ENCODE data around the gene TRIM31. TPM values are rescaled to one million over a fixed set of nuclear protein-coding genes. Genes with fewer than 3 reads are reported as not detected.

TRIM31 gene
- not detected in 2 replicates for total RNA-seq
- long read RNA-seq = 0 reads

- no peak for TF ChIP-seq CTCF (IDR thresholded peaks at IDR 0.05; ENCODE audit: unreplicated experiment)
- Mint-ChIP-seq H3K4me3 (ENCODE audit: low read depth) (no peak within 1 kb of the TSS), H3K27me3 (peaks cover 65% of the 10 kb centered on the region), H3K27ac (no peak within 1 kb of the TSS), H3K36me3 (ENCODE audit: insufficient read depth) (no peaks in the 10 kb centered on the region), H3K4me1 (ENCODE audit: low read depth) (no peaks in the 10 kb centered on the region), H3K9me3 (ENCODE audit: low read depth) (no peaks in the 10 kb centered on the region)
- no peak for DNase-seq (ENCODE audit: low spot score, unreplicated experiment)
Observed at GRCh38 chr6:30113003-30113759, at the start of gene TRIM31. Gene TRIM31 (minus strand): TSS chr6:30113090. CDS start chr6:30112805, 285 bp downstream.

GRCh38 chr6:30162265-30163089 lies 49.6 kb upstream of the TRIM31 start:
- no peaks in the 10 kb centered on the region for H3K4me1 Mint-ChIP-seq (ENCODE audit: low read depth)
- TF ChIP-seq CTCF (IDR thresholded peaks at IDR 0.05; ENCODE audit: unreplicated experiment) = no peak

GRCh38 chr6:30160785-30161531 lies 48.1 kb upstream of the TRIM31 start, which contains the start of gene TRIM10:
Gene TRIM10 (minus strand): TSS chr6:30161211. CDS start chr6:30160858, 353 bp downstream.
- Mint-ChIP-seq H3K9me3 (ENCODE audit: low read depth) (no peaks in the 10 kb centered on the region), H3K36me3 (ENCODE audit: insufficient read depth) (no peaks in the 10 kb centered on the region), H3K4me3 (ENCODE audit: low read depth) (no peak within 1 kb of the TSS), H3K27ac (no peak within 1 kb of the TSS), H3K27me3 (peaks cover 41% of the 10 kb centered on the region), H3K4me1 (ENCODE audit: low read depth) (no peaks in the 10 kb centered on the region)
- DNase-seq (ENCODE audit: low spot score, unreplicated experiment) = no peak
- TF ChIP-seq CTCF (IDR thresholded peaks at IDR 0.05; ENCODE audit: unreplicated experiment) = no peak

More at GRCh38 chr6:30162265-30163089, 49.6 kb upstream of the TRIM31 start:
- DNase-seq (ENCODE audit: low spot score, unreplicated experiment) = no peak
- H3K9me3 Mint-ChIP-seq (ENCODE audit: low read depth) = no peaks in the 10 kb centered on the region
- no peak overlapping the region for H3K4me3 Mint-ChIP-seq (ENCODE audit: low read depth)
- peaks cover 50% of the 10 kb centered on the region for H3K27me3 Mint-ChIP-seq
- no peaks in the 10 kb centered on the region for H3K36me3 Mint-ChIP-seq (ENCODE audit: insufficient read depth)
- H3K27ac Mint-ChIP-seq = no peak overlapping the region

GRCh38 chr6:30160008-30160784 lies 47.3 kb upstream of the TRIM31 start:
- no peak overlapping the region for H3K4me3 Mint-ChIP-seq (ENCODE audit: low read depth)

More at GRCh38 chr6:30160008-30160784, 47.3 kb upstream of the TRIM31 start:
- Mint-ChIP-seq H3K27me3 (peaks cover 42% of the 10 kb centered on the region), H3K27ac (no peak overlapping the region), H3K9me3 (ENCODE audit: low read depth) (no peaks in the 10 kb centered on the region), H3K4me1 (ENCODE audit: low read depth) (no peaks in the 10 kb centered on the region), H3K36me3 (ENCODE audit: insufficient read depth) (no peaks in the 10 kb centered on the region)
- DNase-seq (ENCODE audit: low spot score, unreplicated experiment) = no peak
- TF ChIP-seq CTCF (IDR thresholded peaks at IDR 0.05; ENCODE audit: unreplicated experiment) = no peak
